ENCODE data around the gene PANX3. TPM values are rescaled to one million over a fixed set of nuclear protein-coding genes. Genes with fewer than 3 reads are reported as not detected.

Gene PANX3
- total RNA-seq, 1 experiment from 2014 or later, result not detected

DNA sequence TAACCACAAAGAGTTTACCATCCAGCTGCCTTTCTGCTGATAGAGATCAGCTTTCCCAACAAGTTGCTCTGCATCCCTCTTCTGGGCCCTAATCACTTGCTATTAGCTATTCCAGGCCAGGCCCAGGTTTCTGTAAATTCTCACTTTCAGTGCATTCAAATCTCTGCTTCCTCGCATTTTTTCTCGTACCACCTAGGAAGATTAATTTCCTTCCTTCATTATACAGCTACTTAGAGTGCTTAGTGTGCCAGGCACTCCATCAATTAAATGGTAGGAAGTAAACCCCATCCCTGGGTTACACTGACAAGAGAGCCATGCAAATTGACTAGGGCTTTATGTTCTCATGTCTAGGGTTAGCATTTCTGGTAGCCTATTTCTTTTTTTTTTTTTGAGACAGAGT lies 52.6 kb downstream of the PANX3 start:
- Histone ChIP-seq H4K5ac (ENCODE audit: insufficient read length, low read depth, low read length) (no peak overlapping the region), H2BK12ac (ENCODE audit: insufficient read length, low read depth, low read length) (no peak overlapping the region), H2BK15ac (ENCODE audit: low read depth, low read length) (no peak overlapping the region), H3K27ac (ENCODE audit: insufficient read length, low read depth, low read length) (no peak overlapping the region), H3K27me3 (ENCODE audit: insufficient read depth, low read length) (peaks cover 2% of the 10 kb centered on the region; the same call in 1 of the 2 replicates), H4K8ac (replicated peaks; ENCODE audit: insufficient read length, low read depth, low read length) (no peak overlapping the region), H3K9ac (ENCODE audit: extremely low read depth, insufficient read length, low read length) (no peak overlapping the region), H4K91ac (ENCODE audit: insufficient read length, low read depth, low read length) (no peak overlapping the region), H3K9me3 (ENCODE audit: control insufficient read depth, low read depth, low read length) (no peaks in the 10 kb centered on the region), H3K23ac (ENCODE audit: insufficient read length, low read depth, low read length) (no peak overlapping the region), H3T11ph (ENCODE audit: low read length) (no peak overlapping the region), H2AFZ (ENCODE audit: low read length) (no peak overlapping the region), H3K56ac (ENCODE audit: insufficient read length, low read depth, low read length) (no peak overlapping the region), H3K4me2 (ENCODE audit: insufficient read depth, insufficient read length, low read length) (no peak overlapping the region), H3K4me1 (ENCODE audit: insufficient read depth, low read length) (no peaks in the 10 kb centered on the region), H3K4ac (ENCODE audit: low read depth, low read length) (no peak overlapping the region), H2AK5ac (ENCODE audit: insufficient read length, low read length) (no peak overlapping the region), H3K79me1 (ENCODE audit: insufficient read depth, low read depth, low read length, poor library complexity, severe bottlenecking) (no peaks in the 10 kb centered on the region), H2BK5ac (ENCODE audit: insufficient read length, low read length) (no peak overlapping the region), H4K20me1 (ENCODE audit: control insufficient read depth, insufficient read depth, insufficient read length) (no peaks in the 10 kb centered on the region), H2BK120ac (ENCODE audit: low read depth, low read length, poor library complexity, severe bottlenecking) (no peak overlapping the region), H2BK20ac (ENCODE audit: low read depth, low read length, poor library complexity, severe bottlenecking) (no peak overlapping the region), H3K23me2 (ENCODE audit: insufficient read length, low read depth, low read length, poor library complexity, severe bottlenecking) (no peaks in the 10 kb centered on the region), H3K14ac (ENCODE audit: insufficient read depth, low read length) (no peak overlapping the region), H3K18ac (ENCODE audit: insufficient read length, low read depth, low read length) (no peak overlapping the region), H3K79me2 (ENCODE audit: insufficient read depth, low read length) (no peaks in the 10 kb centered on the region)
- no peaks in the 10 kb centered on the region for H3K27me3 Mint-ChIP-seq (ENCODE audit: low read depth)
- no peak for DNase-seq
- H3K4me3 Mint-ChIP-seq, result no peak overlapping the region
- H3K27ac Mint-ChIP-seq, result no peak overlapping the region
- H3K36me3 Mint-ChIP-seq (ENCODE audit: insufficient read depth in 1 of 3, low read depth in 3 of 3), result peaks cover 0 to 1% (median 0%) of the 10 kb centered on the region in 3 experiments; a peak in 1 of 7 replicates
- no CpG with 5 or more reads among the region's 2 CpGs for WGBS (ENCODE audit: extremely low coverage, insufficient read length, low lambda C conversion rate)
- H3K4me1 Mint-ChIP-seq, result no peaks in the 10 kb centered on the region
- TF ChIP-seq, protein P1, sequence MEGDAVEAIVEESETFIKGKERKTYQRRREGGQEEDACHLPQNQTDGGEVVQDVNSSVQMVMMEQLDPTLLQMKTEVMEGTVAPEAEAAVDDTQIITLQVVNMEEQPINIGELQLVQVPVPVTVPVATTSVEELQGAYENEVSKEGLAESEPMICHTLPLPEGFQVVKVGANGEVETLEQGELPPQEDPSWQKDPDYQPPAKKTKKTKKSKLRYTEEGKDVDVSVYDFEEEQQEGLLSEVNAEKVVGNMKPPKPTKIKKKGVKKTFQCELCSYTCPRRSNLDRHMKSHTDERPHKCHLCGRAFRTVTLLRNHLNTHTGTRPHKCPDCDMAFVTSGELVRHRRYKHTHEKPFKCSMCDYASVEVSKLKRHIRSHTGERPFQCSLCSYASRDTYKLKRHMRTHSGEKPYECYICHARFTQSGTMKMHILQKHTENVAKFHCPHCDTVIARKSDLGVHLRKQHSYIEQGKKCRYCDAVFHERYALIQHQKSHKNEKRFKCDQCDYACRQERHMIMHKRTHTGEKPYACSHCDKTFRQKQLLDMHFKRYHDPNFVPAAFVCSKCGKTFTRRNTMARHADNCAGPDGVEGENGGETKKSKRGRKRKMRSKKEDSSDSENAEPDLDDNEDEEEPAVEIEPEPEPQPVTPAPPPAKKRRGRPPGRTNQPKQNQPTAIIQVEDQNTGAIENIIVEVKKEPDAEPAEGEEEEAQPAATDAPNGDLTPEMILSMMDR (conservative IDR thresholded peaks at IDR 0.05), result no peak
- no peaks in the 10 kb centered on the region for H3K9me3 Mint-ChIP-seq
